GM19438 (cell line): ENCODE measurements around the gene TEX30.
"Not testable (repeated sequence)": the region's sequence is repeated elsewhere in the genome, so short reads cannot be mapped to it uniquely, and the experiment has no call there.

Experiments
- ATAC-seq: cut with Tn5 transposase; IDR thresholded peaks from one replicate; pipeline ENCODE4 v1.9.1; 2021; ENCODE audit warnings: low read depth; ENCODE audit not compliant: unreplicated experiment

The TEX30 gene

GRCh38 chr13:102780656-102781055 lies 7.1 kb upstream of the TEX30 start:
- not testable (repeated sequence) for ATAC-seq

GRCh38 chr13:102779436-102780159 lies 6.0 kb upstream of the TEX30 start:
- ATAC-seq: no peak

GRCh38 chr13:102777736-102778135 lies 4.2 kb upstream of the TEX30 start:
- no peak for ATAC-seq

- no peak for ATAC-seq
These were observed 2.7 kb upstream of the TEX30 start for GRCh38 chr13:102776271-102776670.

GRCh38 chr13:102774591-102775520 lies 1.3 kb upstream of the TEX30 start:
- ATAC-seq: no peak

GRCh38 chr13:102774214-102774568 lies 605 bp upstream of the TEX30 start:
- ATAC-seq: no peak

- no peak for ATAC-seq
These were observed 1.6 kb downstream of the TEX30 start for GRCh38 chr13:102772042-102772425.

GRCh38 chr13:102771298-102772041 lies 2.1 kb downstream of the TEX30 start:
- no peak for ATAC-seq

GRCh38 chr13:102770435-102770834 lies 3.2 kb downstream of the TEX30 start:
- ATAC-seq: no peak

- no peak for ATAC-seq
These were observed 3.9 kb downstream of the TEX30 start for GRCh38 chr13:102769679-102770078.

GRCh38 chr13:102768909-102769308 lies 4.7 kb downstream of the TEX30 start:
- ATAC-seq: no peak

- ATAC-seq: no peak
These were observed 9.8 kb downstream of the TEX30 start for GRCh38 chr13:102763741-102764140.

- no peak for ATAC-seq
These were observed 12.5 kb downstream of the TEX30 start for GRCh38 chr13:102761071-102761470.

GRCh38 chr13:102758842-102759241 lies 14.7 kb downstream of the TEX30 start:
- no peak for ATAC-seq

- ATAC-seq: no peak
These were observed 16.6 kb downstream of the TEX30 start for GRCh38 chr13:102757006-102757405.

GRCh38 chr13:102751886-102752285 lies 21.7 kb downstream of the TEX30 start:
- no peak for ATAC-seq

- no peak for ATAC-seq
These were observed 31.1 kb downstream of the TEX30 start for GRCh38 chr13:102742506-102742905.

GRCh38 chr13:102742101-102742500 lies 31.5 kb downstream of the TEX30 start:
- no peak for ATAC-seq

- ATAC-seq: no peak
These were observed 43.9 kb downstream of the TEX30 start for GRCh38 chr13:102729560-102730270.

GRCh38 chr13:102726430-102726829 lies 47.2 kb downstream of the TEX30 start:
- no peak for ATAC-seq
